Lower leg skin (tissue), 4 donors: ENCODE results near the gene PLN. TPM values are rescaled to one million over a fixed set of nuclear protein-coding genes. Genes with fewer than 3 reads are reported as not detected.

ENCODE experiments used
- DNase-seq, 2 donors: peaks; one replicate each; pipeline ENCODE4 v3.0.0-alpha.2; 2019; ENCODE audit warnings: low spot score in 2 of 2
- H3K4me3 ChIP-seq: fragments of 200-600 bp; sonication (generic); 2 replicates; pipeline ENCODE4 v1.5.1; 2017; ENCODE audit warnings: mild to moderate bottlenecking, low read depth; ENCODE audit not compliant: poor library complexity, severe bottlenecking
- POLR2A ChIP-seq, 2 donors: fragments of 450-650 bp; IDR thresholded peaks; one replicate each; pipeline ENCODE4 v1.6.1; 2016 to 2017; ENCODE audit warnings: antibody characterized with exemption in 2 of 2, mild to moderate bottlenecking in 1 of 2, moderate library complexity in 1 of 2
- WGBS, 2 donors: methylation state at CpG; one replicate each; pipeline ENCODE4 v1.1.5; 2018; 5-methylcytosine and 5-hydroxymethylcytosine counted together
- intact Hi-C: fragments of 100-400 bp; cut with DNase I; formaldehyde crosslinking; loops from one replicate; pipeline ENCODE4 v1.15.0; 2023; ENCODE audit warnings: low total_unique reads
- total RNA-seq, 4 donors: library from RNA; depleted of rRNA; stranded (reverse); fragments of >200 nt; gene quantifications; one replicate each; pipeline ENCODE4 v1.1.0, GENCODE V29; 2016
- TF ChIP-seq, protein P1 (sequence below), 3 donors: fragments of 450-650 bp; IDR thresholded peaks; one replicate each; pipeline ENCODE4 v1.5.1; 2016; ENCODE audit warnings: antibody characterized with exemption in 3 of 3, mild to moderate bottlenecking in 3 of 3, moderate library complexity in 2 of 3

The PLN gene
- total RNA-seq, 4 donors from 2014 or later = 1.8 to 10.5 (median 3.1) TPM

DNA sequence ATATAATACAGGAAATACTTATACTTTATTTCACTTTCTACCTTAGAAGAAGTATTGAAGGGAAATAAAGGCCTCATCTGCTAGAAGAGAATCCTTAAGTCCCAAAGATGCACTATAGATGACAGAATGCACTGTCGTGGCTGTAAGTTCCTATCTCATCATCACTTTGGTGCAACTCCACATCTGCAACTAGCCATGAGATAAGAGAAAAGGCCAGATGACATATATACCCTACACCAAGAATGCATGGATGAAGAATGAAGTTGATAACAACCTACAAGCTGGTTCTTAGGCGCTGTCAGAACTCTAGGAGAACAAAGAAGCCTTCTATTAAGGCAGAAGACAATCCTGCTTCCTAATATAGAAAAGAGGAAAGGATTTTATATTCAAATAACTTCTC, 11.6 kb upstream of the PLN start:
- TF ChIP-seq, protein P1, sequence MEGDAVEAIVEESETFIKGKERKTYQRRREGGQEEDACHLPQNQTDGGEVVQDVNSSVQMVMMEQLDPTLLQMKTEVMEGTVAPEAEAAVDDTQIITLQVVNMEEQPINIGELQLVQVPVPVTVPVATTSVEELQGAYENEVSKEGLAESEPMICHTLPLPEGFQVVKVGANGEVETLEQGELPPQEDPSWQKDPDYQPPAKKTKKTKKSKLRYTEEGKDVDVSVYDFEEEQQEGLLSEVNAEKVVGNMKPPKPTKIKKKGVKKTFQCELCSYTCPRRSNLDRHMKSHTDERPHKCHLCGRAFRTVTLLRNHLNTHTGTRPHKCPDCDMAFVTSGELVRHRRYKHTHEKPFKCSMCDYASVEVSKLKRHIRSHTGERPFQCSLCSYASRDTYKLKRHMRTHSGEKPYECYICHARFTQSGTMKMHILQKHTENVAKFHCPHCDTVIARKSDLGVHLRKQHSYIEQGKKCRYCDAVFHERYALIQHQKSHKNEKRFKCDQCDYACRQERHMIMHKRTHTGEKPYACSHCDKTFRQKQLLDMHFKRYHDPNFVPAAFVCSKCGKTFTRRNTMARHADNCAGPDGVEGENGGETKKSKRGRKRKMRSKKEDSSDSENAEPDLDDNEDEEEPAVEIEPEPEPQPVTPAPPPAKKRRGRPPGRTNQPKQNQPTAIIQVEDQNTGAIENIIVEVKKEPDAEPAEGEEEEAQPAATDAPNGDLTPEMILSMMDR (IDR thresholded peaks at IDR 0.05) = no peak
- TF ChIP-seq POLR2A (IDR thresholded peaks at IDR 0.05) = no peak
- intact Hi-C loops = no loop called here

DNA sequence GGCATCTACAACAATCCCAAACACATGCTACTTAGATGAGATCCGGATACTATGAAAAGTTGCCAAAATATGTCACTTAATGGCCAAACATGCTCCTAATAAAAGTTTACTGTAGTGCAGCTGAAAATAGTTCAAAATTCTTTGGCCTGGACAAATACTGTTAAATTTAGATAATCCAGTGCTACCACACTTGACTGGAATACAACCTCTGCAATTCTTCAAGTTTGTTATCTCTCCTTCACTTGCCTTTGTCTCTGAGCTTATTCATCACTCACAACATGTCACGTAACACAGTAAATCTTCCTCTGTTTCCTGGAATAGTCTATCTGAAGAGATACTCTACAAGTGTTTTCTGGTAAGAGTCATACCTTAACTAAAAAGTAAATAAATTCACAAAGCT, 10.5 kb upstream of the PLN start:
- H3K4me3 ChIP-seq = no peak overlapping the region
- TF ChIP-seq, protein P1 (IDR thresholded peaks at IDR 0.05) = no peak
- TF ChIP-seq POLR2A (IDR thresholded peaks at IDR 0.05) = no peak
- intact Hi-C loops = no loop called here
- WGBS, 2 donors = 49 to 62% methylated on average over 2 of the region's 2 CpGs
- DNase-seq = no peak

More for the DNA sequence above, 11.6 kb upstream of the PLN start:
- H3K4me3 ChIP-seq = no peak overlapping the region
- 90 to 95% methylated on average over 2 of the region's 2 CpGs for WGBS, 2 donors
- DNase-seq = no peak

DNA sequence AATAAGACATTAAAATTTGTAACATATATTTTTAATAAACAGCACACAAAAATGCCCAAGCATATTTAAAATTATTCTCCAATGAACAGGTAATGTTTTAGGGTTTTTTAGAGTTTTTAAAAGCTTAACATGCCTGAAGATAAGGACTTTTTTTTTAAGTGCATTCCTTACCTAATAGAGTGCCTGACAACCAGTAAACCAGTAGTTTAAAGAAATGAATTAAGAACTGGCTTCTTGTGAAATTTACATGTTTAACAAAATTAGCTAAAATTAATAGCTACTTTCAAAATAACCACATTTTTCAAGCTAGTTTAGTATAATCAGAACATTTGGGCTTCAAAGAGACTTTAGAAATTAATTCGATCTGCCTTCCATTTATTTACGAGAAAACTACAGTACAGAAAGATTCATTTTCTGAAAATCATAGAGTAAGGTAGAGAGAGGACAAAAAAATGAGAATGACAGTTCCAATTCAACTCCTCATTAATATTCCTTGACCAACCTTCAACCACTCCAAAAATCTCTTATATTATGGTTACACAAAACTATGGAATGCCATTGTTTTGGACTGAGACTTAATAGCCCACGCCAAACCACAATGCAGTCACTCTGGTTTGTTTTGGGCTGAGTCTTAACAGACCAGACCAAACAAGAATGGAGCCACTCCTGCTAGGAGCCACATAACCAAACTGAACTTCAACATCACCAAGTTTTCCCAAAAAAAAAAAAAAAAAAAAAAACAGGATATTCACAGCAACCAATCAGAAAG, 5.7 kb upstream of the PLN start:
- intact Hi-C loops = no loop called here
- TF ChIP-seq, protein P1 (IDR thresholded peaks at IDR 0.05) = no peak
- no peak for TF ChIP-seq POLR2A (IDR thresholded peaks at IDR 0.05)
- WGBS, 2 donors = 91 to 95% methylated on average over 3 of the region's 3 CpGs
- DNase-seq = no peak
- H3K4me3 ChIP-seq = no peak overlapping the region

DNA sequence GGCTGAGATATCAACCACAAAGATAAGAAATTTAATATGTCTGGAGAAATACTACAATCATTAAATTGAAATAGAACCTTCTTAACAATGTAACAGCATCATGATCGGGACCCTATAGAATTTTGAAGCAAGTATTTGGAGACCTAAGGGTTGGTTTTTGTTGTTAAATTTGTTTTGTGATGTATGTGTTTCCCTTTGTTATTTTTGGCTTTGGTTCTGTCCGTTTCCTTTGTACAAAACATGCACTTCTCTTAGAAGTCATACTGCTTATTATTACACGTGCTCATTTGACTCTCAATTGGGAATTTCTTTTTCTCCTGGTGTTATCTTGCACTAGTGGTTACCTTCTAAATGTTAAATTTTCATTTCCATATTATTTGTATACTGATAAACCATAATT, 4.0 kb upstream of the PLN start:
- H3K4me3 ChIP-seq = no peak overlapping the region
- TF ChIP-seq, protein P1 (IDR thresholded peaks at IDR 0.05) = no peak
- no peak for TF ChIP-seq POLR2A (IDR thresholded peaks at IDR 0.05)
- 77 to 82% methylated on average over 3 of the region's 3 CpGs for WGBS, 2 donors
- intact Hi-C loops = no loop called here
- DNase-seq = no peak

DNA sequence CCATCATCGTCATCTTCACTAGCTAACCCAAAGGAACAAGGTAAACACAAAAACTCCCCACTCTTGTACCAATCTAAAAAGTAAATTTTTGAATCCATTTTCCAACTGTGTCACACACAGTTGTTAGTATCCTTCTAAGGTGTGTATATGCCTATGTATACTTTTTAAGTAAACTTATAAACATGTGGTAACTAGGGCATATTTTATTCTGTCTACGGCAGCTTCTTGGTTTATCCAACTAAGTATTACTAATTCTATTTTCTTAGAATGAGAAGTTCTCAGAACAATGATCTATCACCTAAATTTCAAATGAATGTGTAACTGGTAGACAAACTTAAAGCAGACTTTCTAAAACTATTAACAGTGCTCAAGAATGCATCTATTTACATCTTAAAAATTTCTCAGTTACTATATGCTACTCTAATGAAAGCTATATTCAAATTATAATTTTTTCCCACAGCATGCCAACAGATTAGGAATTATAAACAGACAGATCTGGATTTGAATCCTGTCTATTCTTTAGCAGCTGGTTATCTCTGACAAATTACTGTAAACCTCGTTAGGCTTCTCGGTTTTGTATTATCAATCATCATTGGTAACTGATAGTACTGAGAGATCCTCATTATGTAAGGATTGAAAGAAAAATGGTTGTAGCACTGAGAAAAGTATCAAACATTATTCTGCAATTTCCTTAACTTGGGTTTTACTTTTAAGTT, 1.8 kb upstream of the PLN start:
- no peak overlapping the region for H3K4me3 ChIP-seq
- no peak for DNase-seq
- TF ChIP-seq, protein P1 (IDR thresholded peaks at IDR 0.05) = no peak
- TF ChIP-seq POLR2A (IDR thresholded peaks at IDR 0.05) = no peak
- intact Hi-C loops = no loop called here
- 81 to 84% methylated on average over 4 of the region's 4 CpGs for WGBS, 2 donors
